Esophagus squamous epithelium (tissue), 5 donors: ENCODE results near the gene ADAMTS14. TPM values are rescaled to one million over a fixed set of nuclear protein-coding genes. Genes with fewer than 3 reads are reported as not detected.

Source experiments
- DNase-seq: peaks from one replicate; lab custom pipeline; 2025; lab: John Stamatoyannopoulos, UW
- H3K27ac ChIP-seq, 4 donors: fragments of 200-600 bp; sonication (generic); one replicate each; pipeline ENCODE4 v1.5.1; 2016 to 2019; ENCODE audit warnings: mild to moderate bottlenecking in 1 of 4
- H3K27me3 ChIP-seq, 4 donors: fragments of 200-600 bp; sonication (generic); 1 replicate in 3 of 4; 2 replicates in 1 of 4; pipeline versions ENCODE4 v1.5.1 to v1.6.0; 2017 to 2021; ENCODE audit warnings: antibody characterized with exemption in 1 of 4
- H3K36me3 ChIP-seq, 3 donors: fragments of 200-600 bp; sonication (generic); one replicate each; pipeline ENCODE4 v1.5.1; 2016 to 2019
- H3K4me1 ChIP-seq, 3 donors: fragments of 200-600 bp; sonication (generic); one replicate each; pipeline ENCODE4 v1.5.1; 2017 to 2019
- H3K4me3 ChIP-seq, 4 donors: fragments of 200-600 bp; sonication (generic); 1 replicate in 3 of 4; 2 replicates in 1 of 4; pipeline ENCODE4 v1.5.1; 2016 to 2019; ENCODE audit warnings: mild to moderate bottlenecking in 2 of 4, moderate library complexity in 1 of 4
- H3K9me3 ChIP-seq, 3 donors: fragments of 200-600 bp; sonication (generic); one replicate each; pipeline ENCODE4 v1.5.1; 2016 to 2019
- CTCF ChIP-seq, 6 experiments: fragments of 450-650 bp in 4 of 6; fragments of 200-600 bp in 2 of 6; sonication (generic) in 2 of 6; IDR thresholded peaks; one replicate each; pipeline ENCODE4 v1.5.1; 2016 to 2019; ENCODE audit warnings: antibody characterized with exemption in 6 of 6, mild to moderate bottlenecking in 4 of 6, moderate library complexity in 4 of 6
- POLR2A ChIP-seq, 4 donors: fragments of 450-650 bp; IDR thresholded peaks; one replicate each; pipeline ENCODE4 v1.6.1; 2017; ENCODE audit warnings: antibody characterized with exemption in 4 of 4, mild to moderate bottlenecking in 4 of 4, moderate library complexity in 3 of 4
- WGBS, 2 donors: methylation state at CpG; one replicate each; pipeline ENCODE4 v1.1.5; 2018; 5-methylcytosine and 5-hydroxymethylcytosine counted together
- intact Hi-C: fragments of 100-400 bp; cut with DNase I; formaldehyde crosslinking; loops from one replicate; pipeline ENCODE4 v1.15.0; 2022
- total RNA-seq, 4 donors: library from RNA; depleted of rRNA; stranded (reverse); fragments of >200 nt; gene quantifications; one replicate each; pipeline ENCODE4 v1.1.0, GENCODE V29; 2016
- donor health status: DM: yes; HTN: yes; CAD: no.

ADAMTS14 gene
- total RNA-seq, 4 donors from 2014 or later, result 0.23 to 0.75 (median 0.38) TPM; not detected in 1

- no peaks in the 10 kb centered on the region for H3K9me3 ChIP-seq
- H3K4me1 ChIP-seq, result peaks cover 0 to 6% (median 0%) of the 10 kb centered on the region in 3 donors
- intact Hi-C loops, result no loop called here
- TF ChIP-seq POLR2A (IDR thresholded peaks at IDR 0.05) (no peak), CTCF (IDR thresholded peaks at IDR 0.05) (no peak)
- no peak for DNase-seq
- H3K27ac ChIP-seq, result no peak overlapping the region
- H3K4me3 ChIP-seq, result no peak overlapping the region
- no peaks in the 10 kb centered on the region for H3K27me3 ChIP-seq
- no peaks in the 10 kb centered on the region for H3K36me3 ChIP-seq
- no CpG with 5 or more reads among the region's 1 CpG for WGBS, 2 donors
Observed at GRCh38 chr10:70733051-70733450, 60.7 kb downstream of the ADAMTS14 start.

- no peak overlapping the region for H3K4me3 ChIP-seq
- no peaks in the 10 kb centered on the region for H3K27me3 ChIP-seq
- intact Hi-C loops, result no loop called here
- no peaks in the 10 kb centered on the region for H3K36me3 ChIP-seq
- TF ChIP-seq POLR2A (IDR thresholded peaks at IDR 0.05), result no peak
- TF ChIP-seq CTCF (IDR thresholded peaks at IDR 0.05), result no peak
- H3K9me3 ChIP-seq, result no peaks in the 10 kb centered on the region
- DNase-seq, result no peak
- 80% methylated on average over 2 of the region's 3 CpGs; no CpG with 5 or more reads in 1 of the 2 donors for WGBS, 2 donors
- H3K4me1 ChIP-seq, result peaks cover 0 to 1% (median 0%) of the 10 kb centered on the region in 3 donors
- H3K27ac ChIP-seq, result no peak overlapping the region
Observed at GRCh38 chr10:70735161-70735560, 62.9 kb downstream of the ADAMTS14 start.

DNA sequence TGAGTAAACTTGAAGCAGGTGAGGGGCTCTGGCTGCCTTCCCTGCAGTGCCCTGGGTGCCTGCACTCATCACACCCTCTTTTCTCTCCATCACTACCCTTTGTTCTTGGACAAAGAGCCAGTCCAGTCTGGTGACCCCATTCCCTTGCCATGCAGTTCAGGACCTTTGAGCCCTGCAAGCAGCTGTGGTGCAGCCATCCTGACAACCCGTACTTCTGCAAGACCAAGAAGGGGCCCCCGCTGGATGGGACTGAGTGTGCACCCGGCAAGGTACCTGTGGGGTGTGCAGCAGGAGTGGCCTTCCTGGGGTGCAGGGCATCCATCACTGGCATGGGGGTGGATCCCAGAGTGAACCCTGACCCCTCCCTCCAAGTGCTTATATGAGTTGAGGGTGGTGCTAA lies 64.2 kb downstream of the ADAMTS14 start:
- DNase-seq, result no peak
- intact Hi-C loops, result no loop called here
- TF ChIP-seq POLR2A (IDR thresholded peaks at IDR 0.05), result no peak
- Histone ChIP-seq H3K36me3 (no peaks in the 10 kb centered on the region), H3K4me1 (no peaks in the 10 kb centered on the region), H3K27ac (no peak overlapping the region), H3K4me3 (no peak overlapping the region), H3K9me3 (no peaks in the 10 kb centered on the region), H3K27me3 (no peaks in the 10 kb centered on the region)
- WGBS, 2 donors, result 80% methylated on average over 1 of the region's 3 CpGs; no CpG with 5 or more reads in 1 of the 2 donors

GRCh38 chr10:70737250-70737649 lies 64.9 kb downstream of the ADAMTS14 start:
- H3K4me1 ChIP-seq, result peaks cover 0 to 6% (median 1%) of the 10 kb centered on the region in 3 donors
- 56% methylated on average over 6 of the region's 6 CpGs; no CpG with 5 or more reads in 1 of the 2 donors for WGBS, 2 donors
- H3K27ac ChIP-seq, result no peak overlapping the region
- no peaks in the 10 kb centered on the region for H3K9me3 ChIP-seq
- TF ChIP-seq POLR2A (IDR thresholded peaks at IDR 0.05), result no peak
- no peak for TF ChIP-seq CTCF (IDR thresholded peaks at IDR 0.05)
- no peaks in the 10 kb centered on the region for H3K27me3 ChIP-seq
- no peak for DNase-seq
- no peaks in the 10 kb centered on the region for H3K36me3 ChIP-seq
- intact Hi-C loops, result no loop called here
- no peak overlapping the region for H3K4me3 ChIP-seq

DNA sequence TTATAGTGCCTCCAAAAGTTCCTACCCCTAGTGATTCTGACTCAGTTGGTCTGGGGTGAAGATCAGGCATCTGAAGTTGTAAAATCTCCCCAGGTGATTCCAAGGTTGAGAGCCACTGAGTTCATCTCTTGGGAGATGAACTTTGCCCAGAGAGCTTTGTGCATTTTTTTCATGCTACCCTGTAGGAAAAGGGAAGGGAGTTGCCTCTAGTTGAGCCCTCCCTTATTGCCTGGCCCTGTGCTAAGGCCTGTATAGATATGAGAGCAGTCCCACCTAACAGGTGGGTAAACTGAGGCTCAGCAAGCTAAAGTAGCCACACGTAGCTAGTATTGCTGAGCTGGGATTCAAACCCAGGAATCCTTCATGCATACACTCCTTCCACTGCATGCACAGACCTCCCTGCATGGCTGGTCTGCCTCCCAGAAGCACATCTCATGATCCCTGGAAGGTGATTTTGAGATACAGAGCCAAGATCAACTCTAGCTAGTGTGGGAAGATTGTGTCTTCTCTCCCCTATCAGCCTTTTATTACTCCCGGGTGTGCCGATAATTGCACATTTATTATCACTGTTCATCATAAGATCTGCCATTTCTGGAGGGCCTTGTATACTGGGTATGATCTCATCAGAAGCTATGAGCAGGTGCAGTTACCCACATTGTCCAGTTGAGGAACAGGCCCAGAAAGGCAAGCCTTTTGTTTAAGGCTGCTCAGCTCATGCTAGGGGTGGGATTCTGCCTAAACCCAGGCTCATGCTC lies 65.9 kb downstream of the ADAMTS14 start:
- H3K36me3 ChIP-seq, result no peaks in the 10 kb centered on the region
- DNase-seq, result no peak
- H3K27ac ChIP-seq, result no peak overlapping the region
- 72 to 95% methylated on average over 2 of the region's 3 CpGs for WGBS, 2 donors
- H3K9me3 ChIP-seq, result no peaks in the 10 kb centered on the region
- intact Hi-C loops, result no loop called here
- peaks cover 0 to 15% (median 8%) of the 10 kb centered on the region in 3 donors for H3K4me1 ChIP-seq
- TF ChIP-seq CTCF (IDR thresholded peaks at IDR 0.05), result no peak
- TF ChIP-seq POLR2A (IDR thresholded peaks at IDR 0.05), result no peak
- no peak overlapping the region for H3K4me3 ChIP-seq
- no peaks in the 10 kb centered on the region for H3K27me3 ChIP-seq
